OCI-LY7 (cell line): ENCODE results near the gene CRYBG3. TPM values are rescaled to one million over a fixed set of nuclear protein-coding genes. Genes with fewer than 3 reads are reported as not detected.

ENCODE experiments used
- BruUV-seq: library from RNA; stranded (reverse); fragments of 400-500 nt; replicated peaks from 2 replicates; lab custom pipeline; 2021; lab: Mats Ljungman, UMichigan
- CTCF ChIA-PET: fragments of 300-600 bp; sonication (Branson Sonifier 250); formaldehyde crosslinking; loops from one replicate; lab custom pipeline; 2022; ENCODE audit warnings: antibody characterized with exemption; ENCODE audit not compliant: unreplicated experiment; lab: Charles Lee
- POLR2A ChIA-PET: fragments of 300-600 bp; sonication (Branson Sonifier 250); formaldehyde crosslinking; loops from one replicate; lab custom pipeline; 2022; ENCODE audit warnings: antibody characterized with exemption; lab: Charles Lee
- DNase-seq: peaks from one replicate; pipeline ENCODE4 v3.0.0-alpha.2; 2015; ENCODE audit warnings: low spot score
- H2AFZ ChIP-seq: fragments of 200-600 bp; sonication (generic), shearing (Covaris generic); 2 replicates; pipeline ENCODE4 v1.6.1; 2014; ENCODE audit warnings: mild to moderate bottlenecking, antibody characterized with exemption, low read length, moderate library complexity
- H3K27ac ChIP-seq: fragments of 200-600 bp; sonication (generic); 2 replicates; pipeline ENCODE4 v1.5.1; 2014; ENCODE audit warnings: mixed run types, low read depth, mild to moderate bottlenecking, moderate library complexity, low read length, inconsistent platforms; ENCODE audit not compliant: poor library complexity, severe bottlenecking
- H3K36me3 ChIP-seq: fragments of 200-600 bp; sonication (generic); 2 replicates; pipeline ENCODE4 v1.6.1; 2014; ENCODE audit warnings: mild to moderate bottlenecking, antibody characterized with exemption, low read length, moderate library complexity, mixed read lengths; ENCODE audit not compliant: insufficient read depth
- H3K4me1 ChIP-seq: fragments of 200-600 bp; sonication (generic); 2 replicates; pipeline ENCODE4 v1.5.1; 2014; ENCODE audit warnings: mild to moderate bottlenecking, low read length; ENCODE audit not compliant: insufficient read depth, poor library complexity, severe bottlenecking
- H3K4me2 ChIP-seq: fragments of 200-600 bp; sonication (generic); 2 replicates; pipeline ENCODE4 v1.6.1; 2014; ENCODE audit warnings: mild to moderate bottlenecking, low read length
- H3K4me3 ChIP-seq: fragments of 200-600 bp; sonication (generic); 2 replicates; pipeline ENCODE4 v1.5.1; 2014; ENCODE audit warnings: mild to moderate bottlenecking, low read depth, low read length; ENCODE audit not compliant: poor library complexity, severe bottlenecking
- H3K79me2 ChIP-seq: fragments of 200-600 bp; sonication (generic); 2 replicates; pipeline ENCODE4 v1.6.1; 2016; ENCODE audit warnings: low read depth, mild to moderate bottlenecking, low read length, moderate library complexity, mixed read lengths; ENCODE audit not compliant: insufficient read depth
- H3K9me2 ChIP-seq: fragments of 200-600 bp; sonication (generic); 2 replicates; pipeline ENCODE4 v1.6.1; 2016; ENCODE audit warnings: mild to moderate bottlenecking, low read length, mixed read lengths; ENCODE audit not compliant: insufficient read depth
- H3K9me3 ChIP-seq: fragments of 200-600 bp; sonication (generic); 2 replicates; pipeline ENCODE4 v1.6.1; 2014; ENCODE audit warnings: mild to moderate bottlenecking, mixed run types, low read length, mixed read lengths
- H4K20me1 ChIP-seq: fragments of 200-600 bp; sonication (generic); 2 replicates; pipeline ENCODE4 v1.6.1; 2014; ENCODE audit warnings: mild to moderate bottlenecking, antibody characterized with exemption, low read length, moderate library complexity, mixed read lengths; ENCODE audit not compliant: insufficient read depth
- CTCF ChIP-seq: fragments of 200-600 bp; sonication (generic); conservative IDR thresholded peaks from 2 replicates; pipeline ENCODE4 v1.5.1; 2014; ENCODE audit warnings: mild to moderate bottlenecking, antibody characterized with exemption, low read length, moderate library complexity, mixed read lengths
- EZH2phosphoT487 ChIP-seq: fragments of 200-600 bp; sonication (generic); IDR thresholded peaks from 2 replicates; pipeline ENCODE4 v1.6.1; 2018; ENCODE audit warnings: low read depth, borderline replicate concordance, mild to moderate bottlenecking, mixed run types, antibody characterized with exemption, low read length, moderate library complexity, mixed read lengths
- intact Hi-C: fragments of 100-400 bp; cut with micrococcal nuclease; formaldehyde crosslinking; loops from one replicate; pipeline ENCODE4 v1.10.0; 2022; ENCODE audit not compliant: unreplicated experiment
- total RNA-seq, 2 experiments: library from RNA; depleted of rRNA in 1 of 2; stranded (reverse); fragments of >200 nt in 1 of 2; shearing (Covaris generic) in 1 of 2; gene quantifications; 2 replicates each; pipeline ENCODE4 v1.2.3, GENCODE V29; 2014 to 2022

Gene CRYBG3
- total RNA-seq, 2 experiments from 2014 or later: 0.22 to 0.46 TPM

GRCh38 chr3:97882975-97883598 is 61.3 kb downstream of the CRYBG3 start:
- Histone ChIP-seq H2AFZ (no peak overlapping the region), H3K36me3 (no peaks in the 10 kb centered on the region), H3K27ac (no peak overlapping the region), H4K20me1 (no peaks in the 10 kb centered on the region), H3K4me3 (no peak overlapping the region), H3K9me3 (no peaks in the 10 kb centered on the region), H3K4me1 (no peaks in the 10 kb centered on the region), H3K4me2 (no peak overlapping the region), H3K79me2 (no peaks in the 10 kb centered on the region), H3K9me2 (no peaks in the 10 kb centered on the region)
- ChIA-PET POLR2A (no interaction called here), CTCF (no interaction called here)
- intact Hi-C loops: no loop called here
- TF ChIP-seq CTCF: no peak
- no peak for TF ChIP-seq EZH2phosphoT487
- no peak for DNase-seq
- no TSS peak for BruUV-seq

DNA sequence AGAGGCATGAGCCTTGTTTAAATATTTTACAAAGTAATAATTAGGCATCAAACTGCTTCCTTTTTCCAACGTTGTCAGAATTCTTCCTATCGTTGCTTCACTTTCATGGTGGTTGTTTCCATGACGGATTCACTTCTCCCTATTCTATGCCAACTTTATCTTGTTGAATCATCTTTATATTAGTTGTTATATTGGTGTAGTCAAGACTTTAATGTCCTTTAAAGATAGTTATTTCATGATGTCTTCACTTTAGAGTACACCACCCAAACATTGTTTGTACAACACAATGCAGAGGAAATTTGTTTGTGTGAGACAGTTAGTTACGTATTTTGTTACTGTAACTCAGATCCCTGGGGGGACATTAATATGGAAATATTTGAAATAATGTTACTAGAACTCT is 61.9 kb downstream of the CRYBG3 start:
- H3K79me2 ChIP-seq: no peaks in the 10 kb centered on the region
- H4K20me1 ChIP-seq: no peaks in the 10 kb centered on the region
- ChIA-PET POLR2A (no interaction called here), CTCF (no interaction called here)
- H3K36me3 ChIP-seq: no peaks in the 10 kb centered on the region
- H3K4me1 ChIP-seq: no peaks in the 10 kb centered on the region
- H2AFZ ChIP-seq: no peak overlapping the region; the same call in 1 of the 2 replicates
- H3K9me3 ChIP-seq: no peaks in the 10 kb centered on the region
- H3K27ac ChIP-seq: no peak overlapping the region
- H3K4me2 ChIP-seq: no peak overlapping the region
- H3K4me3 ChIP-seq: no peak overlapping the region
- BruUV-seq: no TSS peak
- no peak for DNase-seq
- no peaks in the 10 kb centered on the region for H3K9me2 ChIP-seq
- intact Hi-C loops: no loop called here
- TF ChIP-seq EZH2phosphoT487 (no peak), CTCF (no peak)

DNA sequence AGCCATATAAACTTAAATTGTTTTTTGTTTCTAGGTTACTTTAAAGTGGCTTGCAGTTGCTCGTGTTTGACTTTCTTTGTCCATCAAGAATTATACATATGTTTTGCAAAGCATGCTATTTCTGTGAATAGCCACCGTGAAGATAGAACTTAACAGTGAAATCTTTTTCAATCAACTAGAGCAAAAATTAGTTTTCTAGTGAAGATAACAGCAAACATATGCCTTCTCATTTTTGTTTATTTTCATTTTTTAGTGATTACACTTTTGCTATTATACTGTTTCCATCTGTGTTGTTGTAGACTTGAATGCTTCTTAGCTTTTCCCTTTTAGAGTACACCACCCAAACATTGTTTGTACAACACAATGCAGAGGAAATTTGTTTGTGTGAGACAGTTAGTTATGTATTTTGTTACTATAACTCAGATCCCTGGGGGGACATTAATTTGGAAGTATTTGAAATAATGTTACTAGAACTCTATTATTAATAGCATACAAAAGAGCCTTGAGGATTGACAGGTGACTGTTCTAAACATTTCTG is 62.8 kb downstream of the CRYBG3 start:
- no TSS peak for BruUV-seq
- H3K4me2 ChIP-seq: no peak overlapping the region
- H3K9me3 ChIP-seq: no peaks in the 10 kb centered on the region
- no peaks in the 10 kb centered on the region for H4K20me1 ChIP-seq
- no peak overlapping the region for H3K4me3 ChIP-seq
- CTCF ChIA-PET: no interaction called here
- H3K9me2 ChIP-seq: no peaks in the 10 kb centered on the region
- TF ChIP-seq CTCF (no peak), EZH2phosphoT487 (no peak)
- DNase-seq: no peak
- intact Hi-C loops: no loop called here
- no peaks in the 10 kb centered on the region for H3K79me2 ChIP-seq
- H3K36me3 ChIP-seq: no peaks in the 10 kb centered on the region
- POLR2A ChIA-PET: interaction anchor here (1.8 kb wide), 1 partner anchor 11 kb away, joined by 6 read pairs; no protein-coding TSS in a partner anchor
- H2AFZ ChIP-seq: no peak overlapping the region
- H3K27ac ChIP-seq: no peak overlapping the region
- H3K4me1 ChIP-seq: no peaks in the 10 kb centered on the region
